SK-N-SH treated with all-trans-retinoic acid at 6 μM for 48 hours (cell line): ENCODE measurements around the gene LRP3.

ENCODE experiments used
- ATAC-seq: fragments of 200-7000 bp; cut with Tn5 transposase; 3 replicates; pipeline ENCODE4 v1.9.1; 2020; ENCODE audit warnings: mild to moderate bottlenecking, moderate library complexity
- BACH2 ChIP-seq: fragments of 250-450 bp; sonication (Bioruptor Pico); IDR thresholded peaks from 2 replicates; pipeline ENCODE4 v1.9.0; 2021; ENCODE audit warnings: mild to moderate bottlenecking, borderline replicate concordance
- CSDC2 ChIP-seq: fragments of 250-450 bp; sonication (Bioruptor Pico); IDR thresholded peaks from 2 replicates; pipeline ENCODE4 v1.5.0; 2020; ENCODE audit warnings: mild to moderate bottlenecking, moderate library complexity
- ESRRG ChIP-seq: fragments of 250-450 bp; sonication (Bioruptor Pico); IDR thresholded peaks from 2 replicates; pipeline ENCODE4 v1.6.1; 2021; ENCODE audit warnings: mild to moderate bottlenecking
- GLIS3 ChIP-seq: fragments of 250-450 bp; sonication (Bioruptor Pico); IDR thresholded peaks from 2 replicates; pipeline ENCODE4 v1.5.0; 2020; ENCODE audit warnings: mild to moderate bottlenecking, moderate library complexity
- ISL1 ChIP-seq: fragments of 250-450 bp; sonication (Bioruptor Pico); IDR thresholded peaks from 2 replicates; pipeline ENCODE4 v2.1.2; 2022; ENCODE audit warnings: mild to moderate bottlenecking, moderate library complexity
- OSR1 ChIP-seq: fragments of 250-450 bp; sonication (Bioruptor Pico); IDR thresholded peaks from 2 replicates; pipeline ENCODE4 v1.8.0; 2022; ENCODE audit warnings: moderate library complexity, mild to moderate bottlenecking, inconsistent platforms
- PPARA ChIP-seq: fragments of 250-450 bp; sonication (Bioruptor Pico); IDR thresholded peaks from 2 replicates; pipeline ENCODE4 v1.5.0; 2020; ENCODE audit warnings: mild to moderate bottlenecking, borderline replicate concordance
- RARB ChIP-seq: fragments of 250-450 bp; sonication (Bioruptor Pico); IDR thresholded peaks from 2 replicates; pipeline ENCODE4 v1.8.0; 2021; ENCODE audit warnings: mild to moderate bottlenecking, moderate library complexity
- TCF4 ChIP-seq: fragments of 250-450 bp; sonication (Bioruptor Pico); IDR thresholded peaks from 2 replicates; pipeline ENCODE4 v1.8.0; 2021; ENCODE audit warnings: mild to moderate bottlenecking, moderate library complexity, borderline replicate concordance
- TOX ChIP-seq: fragments of 250-450 bp; sonication (Bioruptor Pico); IDR thresholded peaks from 2 replicates; pipeline ENCODE4 v1.8.0; 2021; ENCODE audit warnings: mild to moderate bottlenecking, moderate library complexity, borderline replicate concordance
- ZC3H10 ChIP-seq: fragments of 250-450 bp; sonication (Bioruptor Pico); IDR thresholded peaks from 2 replicates; pipeline ENCODE4 v1.5.1; 2021; ENCODE audit warnings: mild to moderate bottlenecking, moderate library complexity
- ZFP3 ChIP-seq: fragments of 250-450 bp; sonication (Bioruptor Pico); IDR thresholded peaks from 2 replicates; pipeline ENCODE4 v1.5.0; 2020; ENCODE audit warnings: mild to moderate bottlenecking, moderate library complexity
- ZFP30 ChIP-seq: fragments of 450-650 bp; formaldehyde crosslinking; IDR thresholded peaks from 2 replicates; pipeline ENCODE4 v1.5.0; 2022; ENCODE audit warnings: mild to moderate bottlenecking, moderate library complexity
- ZNF565 ChIP-seq: fragments of 450-650 bp; formaldehyde crosslinking; conservative IDR thresholded peaks from 2 replicates; pipeline ENCODE4 v1.5.0; 2020; ENCODE audit warnings: low read depth, mild to moderate bottlenecking, moderate library complexity
- ZNF70 ChIP-seq: fragments of 450-650 bp; formaldehyde crosslinking; IDR thresholded peaks from 2 replicates; pipeline ENCODE4 v1.5.0; 2020; ENCODE audit warnings: mild to moderate bottlenecking, moderate library complexity
- ZNF8 ChIP-seq: fragments of 450-650 bp; formaldehyde crosslinking; IDR thresholded peaks from 2 replicates; pipeline ENCODE4 v1.5.0; 2020; ENCODE audit warnings: mild to moderate bottlenecking, moderate library complexity
- TF ChIP-seq, protein P1 (sequence below): fragments of 250-450 bp; sonication (Bioruptor Pico); IDR thresholded peaks from 2 replicates; pipeline ENCODE4 v1.8.0; 2020; ENCODE audit warnings: mild to moderate bottlenecking, moderate library complexity, borderline replicate concordance
- TF ChIP-seq, protein P2 (sequence below): fragments of 250-450 bp; sonication (Bioruptor Pico); IDR thresholded peaks from 2 replicates; pipeline ENCODE4 v1.5.0; 2020; ENCODE audit warnings: mild to moderate bottlenecking, moderate library complexity
- TF ChIP-seq, protein P3 (sequence below): fragments of 250-450 bp; sonication (Bioruptor Pico); IDR thresholded peaks from 2 replicates; pipeline ENCODE4 v1.5.1; 2021; ENCODE audit warnings: mild to moderate bottlenecking, moderate library complexity
- TF ChIP-seq, protein P4 (sequence below): fragments of 250-450 bp; sonication (Bioruptor Pico); IDR thresholded peaks from 2 replicates; pipeline ENCODE4 v1.8.0; 2021; ENCODE audit warnings: low read depth, mild to moderate bottlenecking, moderate library complexity, borderline replicate concordance

Gene LRP3

DNA sequence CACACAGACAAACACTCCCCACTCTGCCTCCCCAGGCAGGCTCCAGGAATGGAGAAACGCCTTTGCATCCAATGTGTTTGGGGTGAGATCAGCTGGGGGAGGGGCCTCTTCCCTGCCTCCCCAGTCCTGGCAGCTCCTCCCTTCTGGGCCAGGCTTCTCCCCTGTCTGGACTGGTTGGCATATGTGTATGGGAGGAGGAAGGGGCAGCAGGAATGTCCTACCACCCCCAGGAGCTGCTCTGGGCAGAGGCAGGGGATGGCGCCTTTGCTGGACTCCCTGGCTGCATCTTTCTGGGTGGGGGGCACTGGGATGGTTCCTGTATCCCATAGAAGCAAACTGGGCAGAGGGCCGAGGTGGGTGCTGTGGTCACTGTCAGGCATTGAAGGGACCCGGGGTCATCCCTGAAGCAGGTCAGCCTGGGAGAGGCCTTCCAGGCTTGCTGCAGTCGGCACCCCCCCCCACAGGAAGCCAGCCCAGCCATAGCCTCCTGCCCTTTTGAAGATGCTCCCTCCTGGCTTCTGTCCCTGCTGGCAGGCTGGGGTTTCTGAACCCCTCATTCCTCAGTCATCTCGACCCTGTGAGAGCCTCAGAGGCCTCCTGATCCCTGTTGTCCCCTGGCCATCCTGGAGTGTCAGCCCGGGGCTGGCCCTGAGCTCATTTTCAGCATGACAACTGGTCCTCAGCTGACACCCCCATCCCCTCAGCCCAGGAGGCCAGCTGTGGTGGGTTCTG is 52.7 kb downstream of the LRP3 start:
- no peak for TF ChIP-seq ZFP3 (CRISPR knock-in tag)
- no peak for TF ChIP-seq ZC3H10 (CRISPR knock-in tag)
- no peak for TF ChIP-seq ISL1 (CRISPR knock-in tag)
- TF ChIP-seq ZNF565 = no peak
- TF ChIP-seq BACH2 (CRISPR knock-in tag) = no peak
- TF ChIP-seq TOX (CRISPR knock-in tag) = no peak
- no peak for TF ChIP-seq RARB
- no peak for TF ChIP-seq ZFP30 (CRISPR knock-in tag)
- no peak for TF ChIP-seq ZNF8 (CRISPR knock-in tag)
- TF ChIP-seq TCF4 (CRISPR knock-in tag) = no peak
- TF ChIP-seq CSDC2 = no peak
- TF ChIP-seq, protein P1, sequence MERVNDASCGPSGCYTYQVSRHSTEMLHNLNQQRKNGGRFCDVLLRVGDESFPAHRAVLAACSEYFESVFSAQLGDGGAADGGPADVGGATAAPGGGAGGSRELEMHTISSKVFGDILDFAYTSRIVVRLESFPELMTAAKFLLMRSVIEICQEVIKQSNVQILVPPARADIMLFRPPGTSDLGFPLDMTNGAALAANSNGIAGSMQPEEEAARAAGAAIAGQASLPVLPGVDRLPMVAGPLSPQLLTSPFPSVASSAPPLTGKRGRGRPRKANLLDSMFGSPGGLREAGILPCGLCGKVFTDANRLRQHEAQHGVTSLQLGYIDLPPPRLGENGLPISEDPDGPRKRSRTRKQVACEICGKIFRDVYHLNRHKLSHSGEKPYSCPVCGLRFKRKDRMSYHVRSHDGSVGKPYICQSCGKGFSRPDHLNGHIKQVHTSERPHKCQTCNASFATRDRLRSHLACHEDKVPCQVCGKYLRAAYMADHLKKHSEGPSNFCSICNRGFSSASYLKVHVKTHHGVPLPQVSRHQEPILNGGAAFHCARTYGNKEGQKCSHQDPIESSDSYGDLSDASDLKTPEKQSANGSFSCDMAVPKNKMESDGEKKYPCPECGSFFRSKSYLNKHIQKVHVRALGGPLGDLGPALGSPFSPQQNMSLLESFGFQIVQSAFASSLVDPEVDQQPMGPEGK (CRISPR knock-in tag) = no peak
- TF ChIP-seq OSR1 = no peak
- no peak for TF ChIP-seq GLIS3 (CRISPR knock-in tag)
- TF ChIP-seq ESRRG (CRISPR knock-in tag) = no peak
- TF ChIP-seq, protein P2, sequence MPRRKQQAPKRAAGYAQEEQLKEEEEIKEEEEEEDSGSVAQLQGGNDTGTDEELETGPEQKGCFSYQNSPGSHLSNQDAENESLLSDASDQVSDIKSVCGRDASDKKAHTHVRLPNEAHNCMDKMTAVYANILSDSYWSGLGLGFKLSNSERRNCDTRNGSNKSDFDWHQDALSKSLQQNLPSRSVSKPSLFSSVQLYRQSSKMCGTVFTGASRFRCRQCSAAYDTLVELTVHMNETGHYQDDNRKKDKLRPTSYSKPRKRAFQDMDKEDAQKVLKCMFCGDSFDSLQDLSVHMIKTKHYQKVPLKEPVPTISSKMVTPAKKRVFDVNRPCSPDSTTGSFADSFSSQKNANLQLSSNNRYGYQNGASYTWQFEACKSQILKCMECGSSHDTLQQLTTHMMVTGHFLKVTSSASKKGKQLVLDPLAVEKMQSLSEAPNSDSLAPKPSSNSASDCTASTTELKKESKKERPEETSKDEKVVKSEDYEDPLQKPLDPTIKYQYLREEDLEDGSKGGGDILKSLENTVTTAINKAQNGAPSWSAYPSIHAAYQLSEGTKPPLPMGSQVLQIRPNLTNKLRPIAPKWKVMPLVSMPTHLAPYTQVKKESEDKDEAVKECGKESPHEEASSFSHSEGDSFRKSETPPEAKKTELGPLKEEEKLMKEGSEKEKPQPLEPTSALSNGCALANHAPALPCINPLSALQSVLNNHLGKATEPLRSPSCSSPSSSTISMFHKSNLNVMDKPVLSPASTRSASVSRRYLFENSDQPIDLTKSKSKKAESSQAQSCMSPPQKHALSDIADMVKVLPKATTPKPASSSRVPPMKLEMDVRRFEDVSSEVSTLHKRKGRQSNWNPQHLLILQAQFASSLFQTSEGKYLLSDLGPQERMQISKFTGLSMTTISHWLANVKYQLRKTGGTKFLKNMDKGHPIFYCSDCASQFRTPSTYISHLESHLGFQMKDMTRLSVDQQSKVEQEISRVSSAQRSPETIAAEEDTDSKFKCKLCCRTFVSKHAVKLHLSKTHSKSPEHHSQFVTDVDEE (CRISPR knock-in tag) = no peak
- TF ChIP-seq, protein P3, sequence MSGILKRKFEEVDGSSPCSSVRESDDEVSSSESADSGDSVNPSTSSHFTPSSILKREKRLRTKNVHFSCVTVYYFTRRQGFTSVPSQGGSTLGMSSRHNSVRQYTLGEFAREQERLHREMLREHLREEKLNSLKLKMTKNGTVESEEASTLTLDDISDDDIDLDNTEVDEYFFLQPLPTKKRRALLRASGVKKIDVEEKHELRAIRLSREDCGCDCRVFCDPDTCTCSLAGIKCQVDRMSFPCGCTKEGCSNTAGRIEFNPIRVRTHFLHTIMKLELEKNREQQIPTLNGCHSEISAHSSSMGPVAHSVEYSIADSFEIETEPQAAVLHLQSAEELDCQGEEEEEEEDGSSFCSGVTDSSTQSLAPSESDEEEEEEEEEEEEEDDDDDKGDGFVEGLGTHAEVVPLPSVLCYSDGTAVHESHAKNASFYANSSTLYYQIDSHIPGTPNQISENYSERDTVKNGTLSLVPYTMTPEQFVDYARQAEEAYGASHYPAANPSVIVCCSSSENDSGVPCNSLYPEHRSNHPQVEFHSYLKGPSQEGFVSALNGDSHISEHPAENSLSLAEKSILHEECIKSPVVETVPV (CRISPR knock-in tag) = no peak
- no peak for ATAC-seq

DNA sequence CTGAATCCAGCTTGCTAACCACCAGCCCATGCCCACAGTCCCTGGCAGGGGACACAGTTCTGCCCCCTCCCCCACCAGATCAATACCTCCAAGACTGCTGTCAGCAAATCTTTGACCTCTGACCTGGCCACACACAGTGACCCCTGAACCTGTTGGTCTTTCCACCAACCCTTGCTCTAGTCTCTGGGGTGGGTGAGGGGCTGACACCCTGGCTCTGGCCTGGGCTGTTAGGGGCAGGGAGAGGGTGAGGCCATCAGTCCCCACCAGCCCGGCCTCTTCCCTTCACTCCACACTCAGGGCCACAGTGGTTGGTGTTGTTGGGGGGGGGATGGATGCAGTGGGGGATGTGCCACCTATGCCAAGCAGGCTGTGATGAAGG is 53.3 kb downstream of the LRP3 start:
- no peak for ATAC-seq
- no peak for TF ChIP-seq TCF4 (CRISPR knock-in tag)
- no peak for TF ChIP-seq ZNF70 (CRISPR knock-in tag)
- TF ChIP-seq ZNF8 (CRISPR knock-in tag) = no peak
- TF ChIP-seq, protein P3 (CRISPR knock-in tag) = no peak
- TF ChIP-seq, protein P4, sequence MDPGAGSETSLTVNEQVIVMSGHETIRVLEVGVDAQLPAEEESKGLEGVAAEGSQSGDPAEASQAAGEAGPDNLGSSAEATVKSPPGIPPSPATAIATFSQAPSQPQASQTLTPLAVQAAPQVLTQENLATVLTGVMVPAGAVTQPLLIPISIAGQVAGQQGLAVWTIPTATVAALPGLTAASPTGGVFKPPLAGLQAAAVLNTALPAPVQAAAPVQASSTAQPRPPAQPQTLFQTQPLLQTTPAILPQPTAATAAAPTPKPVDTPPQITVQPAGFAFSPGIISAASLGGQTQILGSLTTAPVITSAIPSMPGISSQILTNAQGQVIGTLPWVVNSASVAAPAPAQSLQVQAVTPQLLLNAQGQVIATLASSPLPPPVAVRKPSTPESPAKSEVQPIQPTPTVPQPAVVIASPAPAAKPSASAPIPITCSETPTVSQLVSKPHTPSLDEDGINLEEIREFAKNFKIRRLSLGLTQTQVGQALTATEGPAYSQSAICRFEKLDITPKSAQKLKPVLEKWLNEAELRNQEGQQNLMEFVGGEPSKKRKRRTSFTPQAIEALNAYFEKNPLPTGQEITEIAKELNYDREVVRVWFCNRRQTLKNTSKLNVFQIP (CRISPR knock-in tag) = no peak
- no peak for TF ChIP-seq BACH2 (CRISPR knock-in tag)
- TF ChIP-seq OSR1 = no peak
- no peak for TF ChIP-seq ZC3H10 (CRISPR knock-in tag)
- TF ChIP-seq, protein P2 (CRISPR knock-in tag) = no peak
- no peak for TF ChIP-seq GLIS3 (CRISPR knock-in tag)
- no peak for TF ChIP-seq PPARA (CRISPR knock-in tag)
- TF ChIP-seq TOX (CRISPR knock-in tag) = no peak
